Kidney (tissue), 14 donors: ENCODE measurements around the gene KLK4. TPM values are rescaled to one million over a fixed set of nuclear protein-coding genes. Genes with fewer than 3 reads are reported as not detected.

ENCODE experiments used
- DNase-seq, 5 donors: peaks; one replicate each; pipeline ENCODE4 v3.0.0-alpha.2; 2013 to 2020
- FAIRE-seq: peaks from 2 replicates; lab custom pipeline; 2012; peaks lifted over from hg19 to GRCh38; lab: Jason Lieb, UNC
- H3K27ac ChIP-seq, 2 donors: one replicate each; pipeline ENCODE4 v1.7.0; 2013; ENCODE audit warnings: low read depth in 2 of 2, low read length in 2 of 2, inconsistent platforms in 1 of 2
- H3K27me3 ChIP-seq: one replicate; pipeline ENCODE4 v1.7.1; 2013; ENCODE audit warnings: low read length, inconsistent platforms; ENCODE audit not compliant: control insufficient read depth, insufficient read depth
- H3K36me3 ChIP-seq, 3 donors: one replicate each; pipeline versions ENCODE4 v1.7.0 to v1.7.1; 2013; ENCODE audit warnings: low read length in 3 of 3, control low read depth in 1 of 3, inconsistent platforms in 1 of 3; ENCODE audit not compliant: insufficient read depth in 3 of 3, control insufficient read depth in 2 of 3
- H3K4me1 ChIP-seq, 3 donors: one replicate each; pipeline versions ENCODE4 v1.7.0 to v1.7.1; 2013; ENCODE audit warnings: low read length in 3 of 3, inconsistent platforms in 1 of 3, low read depth in 1 of 3; ENCODE audit not compliant: control insufficient read depth in 2 of 3, insufficient read depth in 2 of 3
- H3K4me3 ChIP-seq, 3 donors: one replicate each; pipeline versions ENCODE4 v1.7.0 to v1.8.1; 2013; ENCODE audit warnings: low read length in 3 of 3, control low read depth in 1 of 3, inconsistent platforms in 1 of 3
- H3K9ac ChIP-seq, 3 donors: one replicate each; pipeline versions ENCODE4 v1.7.0 to v1.7.1; 2013; ENCODE audit warnings: low read length in 3 of 3, control low read depth in 1 of 3, inconsistent platforms in 1 of 3
- H3K9me3 ChIP-seq, 3 donors: one replicate each; pipeline versions ENCODE4 v1.7.0 to v1.7.1; 2013; ENCODE audit warnings: low read length in 3 of 3, control low read depth in 1 of 3, inconsistent platforms in 1 of 3; ENCODE audit not compliant: control insufficient read depth in 2 of 3, insufficient read depth in 1 of 3
- CTCF ChIP-seq: IDR thresholded peaks from 3 replicates; pipeline ENCODE4 v1.5.1; 2012; ENCODE audit warnings: mild to moderate bottlenecking, moderate library complexity, borderline replicate concordance; ENCODE audit not compliant: insufficient read depth; ENCODE audit errors: extremely low read depth
- intact Hi-C: fragments of 100-400 bp; cut with DNase I; formaldehyde crosslinking; loops from one replicate; pipeline ENCODE4 v1.11.1; 2022
- polyA plus RNA-seq: library from polyadenylated mRNA; stranded (reverse); fragments of 350-450 nt; fragmentation: Illumina TruSeq; extraction: RNeasy Lipid Tissue Mini Kit (QIAGEN cat#74804); gene quantifications from one replicate; pipeline ENCODE4 v1.2.3, GENCODE V29; 2014; ENCODE audit warnings: low read depth, low replicate concordance; ENCODE audit not compliant: insufficient read depth
- total RNA-seq: library from RNA; stranded (reverse); fragmentation: NEBNext Ultra II Directional; extraction: Animal tissue kit (Norgen Biotek cat#: 25700); gene quantifications from one replicate; pipeline ENCODE4 v1.2.1, GENCODE V29; 2021
- donor health status: control.
- donor health status: control.
- donor health status: control.
- donor health status: control.
- donor health status: control.
- donor health status: DM: yes; HTN: yes; CAD: no.
- donor health status: Normal renal cell carcinoma (clear cell type).

The KLK4 gene
- total and polyA plus RNA-seq, 2 donors from 2014 or later, result 1.2 TPM; not detected in 1

- H3K36me3 ChIP-seq, result no peaks in the 10 kb centered on the region
- no peak overlapping the region for H3K4me3 ChIP-seq
- H3K27me3 ChIP-seq, result no peaks in the 10 kb centered on the region
- no peak overlapping the region for H3K27ac ChIP-seq
- no peak for TF ChIP-seq CTCF
- DNase-seq, result no peak
- no peaks in the 10 kb centered on the region for H3K9me3 ChIP-seq
- FAIRE-seq, result no peak
- H3K4me1 ChIP-seq, result no peaks in the 10 kb centered on the region
- intact Hi-C loops, result no loop called here
- H3K9ac ChIP-seq, result no peak overlapping the region
Measured at GRCh38 chr19:50877338-50877737, 33.9 kb downstream of the KLK4 start.

- H3K27ac ChIP-seq, result no peak overlapping the region
- no peaks in the 10 kb centered on the region for H3K4me1 ChIP-seq
- no peak overlapping the region for H3K9ac ChIP-seq
- no peak for DNase-seq
- no peaks in the 10 kb centered on the region for H3K27me3 ChIP-seq
- intact Hi-C loops, result no loop called here
- no peak overlapping the region for H3K4me3 ChIP-seq
- no peaks in the 10 kb centered on the region for H3K9me3 ChIP-seq
- no peaks in the 10 kb centered on the region for H3K36me3 ChIP-seq
- no peak for TF ChIP-seq CTCF
- no peak for FAIRE-seq
Measured at GRCh38 chr19:50876456-50876855, 34.7 kb downstream of the KLK4 start.

- H3K27ac ChIP-seq, result no peak overlapping the region
- FAIRE-seq (no peak), DNase-seq (no peak)
- no peak overlapping the region for H3K4me3 ChIP-seq
- intact Hi-C loops, result no loop called here
- H3K9me3 ChIP-seq, result no peaks in the 10 kb centered on the region
- H3K4me1 ChIP-seq, result no peaks in the 10 kb centered on the region
- TF ChIP-seq CTCF, result no peak
- H3K9ac ChIP-seq, result no peak overlapping the region
- H3K36me3 ChIP-seq, result no peaks in the 10 kb centered on the region
- no peaks in the 10 kb centered on the region for H3K27me3 ChIP-seq
Measured at GRCh38 chr19:50875795-50876422, 35.3 kb downstream of the KLK4 start.

GRCh38 chr19:50874211-50874610 lies 37.0 kb downstream of the KLK4 start:
- no peak for FAIRE-seq
- no peak overlapping the region for H3K27ac ChIP-seq
- no peak overlapping the region for H3K9ac ChIP-seq
- H3K4me1 ChIP-seq, result no peaks in the 10 kb centered on the region
- H3K36me3 ChIP-seq, result no peaks in the 10 kb centered on the region
- no peaks in the 10 kb centered on the region for H3K27me3 ChIP-seq
- DNase-seq, result no peak
- no peak overlapping the region for H3K4me3 ChIP-seq
- TF ChIP-seq CTCF, result no peak
- no peaks in the 10 kb centered on the region for H3K9me3 ChIP-seq
- intact Hi-C loops, result no loop called here
